Measurements from ENCODE around the gene SPEF2. TPM values are rescaled to one million over a fixed set of nuclear protein-coding genes. Genes with fewer than 3 reads are reported as not detected.

Gene SPEF2
- total RNA-seq, 2 experiments from 2014 or later = 0.03 TPM; not detected in 1

- ChIA-PET POLR2A (interaction anchor here (0.6 to 2.0 kb wide), 4 partner anchors 9 to 230 kb away, joined by 3 to 7 read pairs (median 4); no protein-coding TSS in a partner anchor), CTCF (ENCODE audit: unreplicated experiment) (interaction anchor here (0.6 kb wide), 1 partner anchor 247 kb away, joined by 4 read pairs; no protein-coding TSS in a partner anchor)
- H3K9me3 ChIP-seq (ENCODE audit: low read length) = no peaks in the 10 kb centered on the region; the same call in 1 of the 2 replicates
- H4K20me1 ChIP-seq (ENCODE audit: insufficient read depth, low read length) = no peaks in the 10 kb centered on the region
- peak overlapping the region; percentile 82 for H2AFZ ChIP-seq (ENCODE audit: low read length)
- BruUV-seq (replicated peaks) = no TSS peak
- H3K27ac ChIP-seq (ENCODE audit: low read depth, low read length, poor library complexity, severe bottlenecking) = no peak overlapping the region
- no peak overlapping the region for H3K4me2 ChIP-seq (ENCODE audit: low read length)
- no peaks in the 10 kb centered on the region for H3K36me3 ChIP-seq (ENCODE audit: insufficient read depth, low read length)
- H3K4me3 ChIP-seq (ENCODE audit: low read depth, low read length, poor library complexity, severe bottlenecking) = no peak overlapping the region
- intact Hi-C loops (cut with micrococcal nuclease; ENCODE audit: unreplicated experiment) = no loop called here
- H3K4me1 ChIP-seq (ENCODE audit: insufficient read depth, low read length, poor library complexity, severe bottlenecking) = peaks cover 49% of the 10 kb centered on the region
- no peaks in the 10 kb centered on the region for H3K9me2 ChIP-seq (ENCODE audit: insufficient read depth, low read length)
- TF ChIP-seq CTCF (conservative IDR thresholded peaks at IDR 0.05; ENCODE audit: low read length) (no peak), EZH2phosphoT487 (IDR thresholded peaks at IDR 0.05; ENCODE audit: borderline replicate concordance, low read depth, low read length) (no peak)
- no peak for DNase-seq (ENCODE audit: low spot score)
- no peaks in the 10 kb centered on the region for H3K79me2 ChIP-seq (ENCODE audit: insufficient read depth, low read depth, low read length)
These were observed 60.2 kb downstream of the SPEF2 start for GRCh38 chr5:35677878-35678277.

GRCh38 chr5:35678661-35679060, 61.0 kb downstream of the SPEF2 start:
- Histone ChIP-seq H3K27ac (ENCODE audit: low read depth, low read length, poor library complexity, severe bottlenecking) (peak overlapping the region; percentile 86), H2AFZ (ENCODE audit: low read length) (peak overlapping the region; percentile 82; the same call in 1 of the 2 replicates), H3K4me3 (ENCODE audit: low read depth, low read length, poor library complexity, severe bottlenecking) (peak overlapping the region; percentile 41), H3K4me1 (ENCODE audit: insufficient read depth, low read length, poor library complexity, severe bottlenecking) (peaks cover 41% of the 10 kb centered on the region), H3K79me2 (ENCODE audit: insufficient read depth, low read depth, low read length) (no peaks in the 10 kb centered on the region), H3K9me2 (ENCODE audit: insufficient read depth, low read length) (no peaks in the 10 kb centered on the region), H3K9me3 (ENCODE audit: low read length) (no peaks in the 10 kb centered on the region; the same call in 1 of the 2 replicates), H4K20me1 (ENCODE audit: insufficient read depth, low read length) (no peaks in the 10 kb centered on the region), H3K4me2 (ENCODE audit: low read length) (peak overlapping the region; percentile 70), H3K36me3 (ENCODE audit: insufficient read depth, low read length) (no peaks in the 10 kb centered on the region)
- POLR2A ChIA-PET = interaction anchor here (0.6 to 2.0 kb wide), 4 partner anchors 10 to 229 kb away, joined by 3 to 7 read pairs (median 4); no protein-coding TSS in a partner anchor
- no peak for TF ChIP-seq EZH2phosphoT487 (IDR thresholded peaks at IDR 0.05; ENCODE audit: borderline replicate concordance, low read depth, low read length)
- TF ChIP-seq CTCF (conservative IDR thresholded peaks at IDR 0.05; ENCODE audit: low read length) = no peak
- BruUV-seq (replicated peaks) = no TSS peak
- intact Hi-C loops (cut with micrococcal nuclease; ENCODE audit: unreplicated experiment) = no loop called here
- no peak for DNase-seq (ENCODE audit: low spot score)
- CTCF ChIA-PET (ENCODE audit: unreplicated experiment) = no interaction called here

- peak overlapping the region; percentile 70 for H3K4me2 ChIP-seq (ENCODE audit: low read length)
- intact Hi-C loops (cut with micrococcal nuclease; ENCODE audit: unreplicated experiment) = no loop called here
- BruUV-seq (replicated peaks) = no TSS peak
- no peaks in the 10 kb centered on the region for H3K9me2 ChIP-seq (ENCODE audit: insufficient read depth, low read length)
- peak overlapping the region; percentile 82 for H2AFZ ChIP-seq (ENCODE audit: low read length)
- TF ChIP-seq EZH2phosphoT487 (IDR thresholded peaks at IDR 0.05; ENCODE audit: borderline replicate concordance, low read depth, low read length) = no peak
- no peak for TF ChIP-seq CTCF (conservative IDR thresholded peaks at IDR 0.05; ENCODE audit: low read length)
- no peaks in the 10 kb centered on the region for H4K20me1 ChIP-seq (ENCODE audit: insufficient read depth, low read length)
- H3K79me2 ChIP-seq (ENCODE audit: insufficient read depth, low read depth, low read length) = no peaks in the 10 kb centered on the region
- POLR2A ChIA-PET = interaction anchor here (0.8 to 2.0 kb wide), 3 partner anchors 11 to 116 kb away, joined by 3 to 7 read pairs (median 5); no protein-coding TSS in a partner anchor
- DNase-seq (ENCODE audit: low spot score) = peak; percentile 93
- H3K9me3 ChIP-seq (ENCODE audit: low read length) = no peaks in the 10 kb centered on the region; the same call in 1 of the 2 replicates
- peak overlapping the region; percentile 86 for H3K27ac ChIP-seq (ENCODE audit: low read depth, low read length, poor library complexity, severe bottlenecking)
- CTCF ChIA-PET (ENCODE audit: unreplicated experiment) = interaction anchor here (0.6 to 1.1 kb wide), 2 partner anchors 28 to 565 kb away, joined by 3 read pairs; no protein-coding TSS in a partner anchor
- H3K4me3 ChIP-seq (ENCODE audit: low read depth, low read length, poor library complexity, severe bottlenecking) = peak overlapping the region; percentile 41
- H3K4me1 ChIP-seq (ENCODE audit: insufficient read depth, low read length, poor library complexity, severe bottlenecking) = peaks cover 37% of the 10 kb centered on the region
- no peaks in the 10 kb centered on the region for H3K36me3 ChIP-seq (ENCODE audit: insufficient read depth, low read length)
These were observed 61.7 kb downstream of the SPEF2 start for GRCh38 chr5:35679357-35679756.
